WTC11 (cell line): ENCODE results near the gene DHRSX. TPM values are rescaled to one million over a fixed set of nuclear protein-coding genes. Genes with fewer than 3 reads are reported as not detected.

Experiments used
- ATAC-seq: fragments of 200-7000 bp; cut with Tn5 transposase; 2 replicates; pipeline ENCODE4 v1.10.0; 2021; ENCODE audit warnings: mild to moderate bottlenecking, moderate library complexity
- CTCF ChIA-PET: fragments of 300-600 bp; sonication (Branson Sonifier 250); formaldehyde crosslinking; loops from one replicate; lab custom pipeline; 2021; ENCODE audit warnings: antibody characterized with exemption; lab: Charles Lee
- POLR2A ChIA-PET: fragments of 350-600 bp; sonication (Branson Sonifier 250); formaldehyde crosslinking; loops from one replicate; lab custom pipeline; 2021; ENCODE audit warnings: antibody characterized with exemption; lab: Charles Lee
- DNase-seq: peaks from one replicate; pipeline ENCODE4 v3.0.0; 2021; ENCODE audit warnings: low spot score
- H3K27ac Mint-ChIP-seq: 2 replicates; pipeline ENCODE4 v1.8.0; 2021; ENCODE audit warnings: mixed read lengths
- H3K27me3 Mint-ChIP-seq: 2 replicates; pipeline ENCODE4 v1.8.0; 2021; ENCODE audit warnings: low read depth, mild to moderate bottlenecking, moderate library complexity, mixed read lengths
- H3K36me3 Mint-ChIP-seq: 2 replicates; pipeline ENCODE4 v1.8.0; 2021; ENCODE audit warnings: mixed read lengths
- H3K4me1 Mint-ChIP-seq: 2 replicates; pipeline ENCODE4 v1.8.0; 2022; ENCODE audit warnings: mixed read lengths
- H3K4me3 Mint-ChIP-seq: 2 replicates; pipeline ENCODE4 v1.8.0; 2021; ENCODE audit warnings: mild to moderate bottlenecking, moderate library complexity, mixed read lengths
- H3K9me3 Mint-ChIP-seq: 2 replicates; pipeline ENCODE4 v1.8.0; 2021; ENCODE audit warnings: mixed read lengths
- CREB1 ChIP-seq: sonication (generic); formaldehyde crosslinking; IDR thresholded peaks from 2 replicates; pipeline ENCODE4 v1.8.0; 2023; ENCODE audit warnings: mild to moderate bottlenecking, missing genetic modification reagents
- CREM ChIP-seq: sonication (generic); formaldehyde crosslinking; IDR thresholded peaks from 2 replicates; pipeline ENCODE4 v1.8.1; 2022; ENCODE audit warnings: mild to moderate bottlenecking, missing genetic modification reagents, moderate library complexity
- FOXK1 ChIP-seq: sonication (generic); formaldehyde crosslinking; IDR thresholded peaks from 2 replicates; pipeline ENCODE4 v1.8.0; 2022; ENCODE audit warnings: mild to moderate bottlenecking, moderate library complexity, missing genetic modification reagents
- IRF1 ChIP-seq: sonication (generic); formaldehyde crosslinking; IDR thresholded peaks from 2 replicates; pipeline ENCODE4 v1.8.0; 2023; ENCODE audit warnings: missing genetic modification reagents
- JUN ChIP-seq: sonication (generic); formaldehyde crosslinking; IDR thresholded peaks from 2 replicates; pipeline ENCODE4 v1.8.0; 2023; ENCODE audit warnings: mild to moderate bottlenecking, missing genetic modification reagents
- NFE2L1 ChIP-seq: sonication (generic); formaldehyde crosslinking; IDR thresholded peaks from 2 replicates; pipeline ENCODE4 v1.8.1; 2023; ENCODE audit warnings: missing genetic modification reagents
- NR3C1 ChIP-seq: sonication (generic); formaldehyde crosslinking; conservative IDR thresholded peaks from 2 replicates; pipeline ENCODE4 v1.8.1; 2023; ENCODE audit warnings: low read depth, mild to moderate bottlenecking, missing genetic modification reagents
- OVOL2 ChIP-seq: fragments of 250-450 bp; sonication (Bioruptor Pico); IDR thresholded peaks from 2 replicates; pipeline ENCODE4 v1.9.0; 2021; ENCODE audit warnings: mild to moderate bottlenecking, borderline replicate concordance
- RORB ChIP-seq: fragments of 250-450 bp; sonication (Bioruptor Pico); IDR thresholded peaks from 2 replicates; pipeline ENCODE4 v1.9.0; 2021; ENCODE audit warnings: mild to moderate bottlenecking
- SOX15 ChIP-seq: fragments of 250-450 bp; sonication (Bioruptor Pico); IDR thresholded peaks from 2 replicates; pipeline ENCODE4 v1.9.0; 2021; ENCODE audit warnings: mild to moderate bottlenecking
- ZNF219 ChIP-seq: sonication (generic); formaldehyde crosslinking; IDR thresholded peaks from 2 replicates; pipeline ENCODE4 v1.8.0; 2023; ENCODE audit warnings: missing genetic modification reagents, mild to moderate bottlenecking, borderline replicate concordance
- ZNF281 ChIP-seq: sonication (generic); formaldehyde crosslinking; IDR thresholded peaks from 2 replicates; pipeline ENCODE4 v1.8.0; 2023; ENCODE audit warnings: mild to moderate bottlenecking, missing genetic modification reagents
- ZNF317 ChIP-seq: sonication (generic); formaldehyde crosslinking; IDR thresholded peaks from 2 replicates; pipeline ENCODE4 v1.8.1; 2023; ENCODE audit warnings: low read depth, mild to moderate bottlenecking, moderate library complexity, missing genetic modification reagents, borderline replicate concordance
- ZNF396 ChIP-seq: fragments of 250-450 bp; sonication (Bioruptor Pico); IDR thresholded peaks from 2 replicates; pipeline ENCODE4 v1.8.0; 2021; ENCODE audit warnings: mild to moderate bottlenecking, moderate library complexity, borderline replicate concordance
- ZNF423 ChIP-seq: fragments of 250-450 bp; sonication (Bioruptor Pico); IDR thresholded peaks from 2 replicates; pipeline ENCODE4 v2.1.2; 2022; ENCODE audit warnings: mild to moderate bottlenecking, moderate library complexity
- ZNF671 ChIP-seq: fragments of 250-450 bp; sonication (Bioruptor Pico); IDR thresholded peaks from 2 replicates; pipeline ENCODE4 v1.8.0; 2021; ENCODE audit warnings: mild to moderate bottlenecking
- total RNA-seq: library from RNA; stranded (reverse); gene quantifications from 3 replicates; pipeline ENCODE4 v1.2.3, GENCODE V29; 2021
- TF ChIP-seq, protein P1 (sequence below): sonication (generic); formaldehyde crosslinking; IDR thresholded peaks from 2 replicates; pipeline ENCODE4 v1.8.1; 2023; ENCODE audit warnings: mild to moderate bottlenecking, missing genetic modification reagents, moderate library complexity
- TF ChIP-seq, protein P2 (sequence below): sonication (generic); formaldehyde crosslinking; IDR thresholded peaks from 2 replicates; pipeline ENCODE4 v1.8.1; 2022; ENCODE audit warnings: mild to moderate bottlenecking, moderate library complexity, missing genetic modification reagents
- TF ChIP-seq, protein P3 (sequence below): sonication (generic); formaldehyde crosslinking; conservative IDR thresholded peaks from 2 replicates; pipeline ENCODE4 v1.8.1; 2023; ENCODE audit warnings: mild to moderate bottlenecking, low read depth, missing genetic modification reagents, moderate library complexity
- TF ChIP-seq, protein P4 (sequence below): fragments of 250-450 bp; sonication (Bioruptor Pico); IDR thresholded peaks from 2 replicates; pipeline ENCODE4 v2.1.2; 2022; ENCODE audit warnings: mild to moderate bottlenecking, moderate library complexity
- TF ChIP-seq, protein P5 (sequence below): sonication (generic); formaldehyde crosslinking; IDR thresholded peaks from 2 replicates; pipeline ENCODE4 v1.8.1; 2023; ENCODE audit warnings: mild to moderate bottlenecking, missing genetic modification reagents

DHRSX gene
- total RNA-seq, 1 experiment from 2014 or later = 28.2 TPM

DNA sequence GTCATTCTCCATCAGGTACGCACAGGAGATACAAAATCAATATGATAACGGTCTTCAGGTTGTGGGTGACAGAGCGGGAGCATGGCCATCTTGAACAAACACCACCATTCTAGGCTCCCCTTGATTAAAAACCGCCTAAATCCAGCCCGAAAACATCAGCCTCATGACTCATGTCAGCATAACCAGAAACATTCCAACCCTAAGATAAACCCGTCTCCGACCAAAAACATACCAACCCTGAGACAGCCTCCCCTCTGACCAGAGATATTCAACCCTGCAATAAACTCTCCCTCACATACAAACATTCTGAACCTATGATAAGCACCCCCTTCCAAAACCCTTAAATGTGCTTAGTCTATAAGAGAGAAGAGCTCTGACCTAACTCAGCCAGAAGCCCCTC is 157.9 kb downstream of the DHRSX start:
- no peak for ATAC-seq
- TF ChIP-seq ZNF219 (CRISPR knock-in tag) = no peak
- POLR2A ChIA-PET = no interaction called here
- no peak overlapping the region for H3K4me3 Mint-ChIP-seq
- peak overlapping the region; percentile 18 for H3K27ac Mint-ChIP-seq
- peaks cover 54% of the 10 kb centered on the region for H3K9me3 Mint-ChIP-seq
- H3K4me1 Mint-ChIP-seq = peaks cover 13% of the 10 kb centered on the region
- CTCF ChIA-PET = no interaction called here
- no peak for DNase-seq
- peaks cover 64% of the 10 kb centered on the region for H3K36me3 Mint-ChIP-seq
- no peaks in the 10 kb centered on the region for H3K27me3 Mint-ChIP-seq

DNA sequence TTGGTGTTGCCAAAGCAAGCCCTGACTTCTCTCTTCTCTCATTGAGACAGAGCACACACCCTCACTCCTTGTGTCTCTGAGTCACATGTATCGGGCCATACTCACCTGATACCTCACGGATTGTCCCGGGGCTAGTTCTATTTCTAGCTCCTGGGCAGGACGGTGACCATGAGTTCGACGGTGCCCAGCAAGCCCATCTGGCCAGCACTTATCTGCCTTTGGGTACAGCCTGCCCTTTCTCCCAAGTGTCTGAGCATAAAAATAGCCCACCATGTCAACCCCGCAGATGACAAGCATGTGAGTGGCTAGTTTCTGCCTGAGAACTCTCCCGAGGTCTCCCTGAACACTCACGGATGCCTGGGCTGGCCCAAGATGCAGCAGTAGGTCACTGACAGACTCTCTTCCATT is 158.5 kb downstream of the DHRSX start:
- no peak for ATAC-seq
- peaks cover 64% of the 10 kb centered on the region for H3K36me3 Mint-ChIP-seq
- peak overlapping the region; percentile 18; the same call in 1 of the 2 replicates for H3K27ac Mint-ChIP-seq
- H3K27me3 Mint-ChIP-seq = no peaks in the 10 kb centered on the region
- H3K9me3 Mint-ChIP-seq = peaks cover 54% of the 10 kb centered on the region
- peaks cover 13% of the 10 kb centered on the region for H3K4me1 Mint-ChIP-seq
- no peak overlapping the region for H3K4me3 Mint-ChIP-seq
- ChIA-PET POLR2A (no interaction called here), CTCF (no interaction called here)
- TF ChIP-seq ZNF396 (CRISPR knock-in tag) (no peak), ZNF671 (CRISPR knock-in tag) (no peak), CREM (CRISPR knock-in tag) (no peak), JUN (CRISPR knock-in tag) (no peak), OVOL2 (no peak), FOXK1 (no peak), CREB1 (CRISPR knock-in tag) (no peak)
- TF ChIP-seq, protein P1, sequence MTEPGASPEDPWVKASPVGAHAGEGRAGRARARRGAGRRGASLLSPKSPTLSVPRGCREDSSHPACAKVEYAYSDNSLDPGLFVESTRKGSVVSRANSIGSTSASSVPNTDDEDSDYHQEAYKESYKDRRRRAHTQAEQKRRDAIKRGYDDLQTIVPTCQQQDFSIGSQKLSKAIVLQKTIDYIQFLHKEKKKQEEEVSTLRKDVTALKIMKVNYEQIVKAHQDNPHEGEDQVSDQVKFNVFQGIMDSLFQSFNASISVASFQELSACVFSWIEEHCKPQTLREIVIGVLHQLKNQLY (CRISPR knock-in tag) = no peak
- TF ChIP-seq, protein P2, sequence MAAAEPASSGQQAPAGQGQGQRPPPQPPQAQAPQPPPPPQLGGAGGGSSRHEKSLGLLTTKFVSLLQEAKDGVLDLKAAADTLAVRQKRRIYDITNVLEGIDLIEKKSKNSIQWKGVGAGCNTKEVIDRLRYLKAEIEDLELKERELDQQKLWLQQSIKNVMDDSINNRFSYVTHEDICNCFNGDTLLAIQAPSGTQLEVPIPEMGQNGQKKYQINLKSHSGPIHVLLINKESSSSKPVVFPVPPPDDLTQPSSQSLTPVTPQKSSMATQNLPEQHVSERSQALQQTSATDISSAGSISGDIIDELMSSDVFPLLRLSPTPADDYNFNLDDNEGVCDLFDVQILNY (CRISPR knock-in tag) = no peak
- TF ChIP-seq, protein P3, sequence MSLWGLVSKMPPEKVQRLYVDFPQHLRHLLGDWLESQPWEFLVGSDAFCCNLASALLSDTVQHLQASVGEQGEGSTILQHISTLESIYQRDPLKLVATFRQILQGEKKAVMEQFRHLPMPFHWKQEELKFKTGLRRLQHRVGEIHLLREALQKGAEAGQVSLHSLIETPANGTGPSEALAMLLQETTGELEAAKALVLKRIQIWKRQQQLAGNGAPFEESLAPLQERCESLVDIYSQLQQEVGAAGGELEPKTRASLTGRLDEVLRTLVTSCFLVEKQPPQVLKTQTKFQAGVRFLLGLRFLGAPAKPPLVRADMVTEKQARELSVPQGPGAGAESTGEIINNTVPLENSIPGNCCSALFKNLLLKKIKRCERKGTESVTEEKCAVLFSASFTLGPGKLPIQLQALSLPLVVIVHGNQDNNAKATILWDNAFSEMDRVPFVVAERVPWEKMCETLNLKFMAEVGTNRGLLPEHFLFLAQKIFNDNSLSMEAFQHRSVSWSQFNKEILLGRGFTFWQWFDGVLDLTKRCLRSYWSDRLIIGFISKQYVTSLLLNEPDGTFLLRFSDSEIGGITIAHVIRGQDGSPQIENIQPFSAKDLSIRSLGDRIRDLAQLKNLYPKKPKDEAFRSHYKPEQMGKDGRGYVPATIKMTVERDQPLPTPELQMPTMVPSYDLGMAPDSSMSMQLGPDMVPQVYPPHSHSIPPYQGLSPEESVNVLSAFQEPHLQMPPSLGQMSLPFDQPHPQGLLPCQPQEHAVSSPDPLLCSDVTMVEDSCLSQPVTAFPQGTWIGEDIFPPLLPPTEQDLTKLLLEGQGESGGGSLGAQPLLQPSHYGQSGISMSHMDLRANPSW (CRISPR knock-in tag) = no peak
- DNase-seq = no peak

DNA sequence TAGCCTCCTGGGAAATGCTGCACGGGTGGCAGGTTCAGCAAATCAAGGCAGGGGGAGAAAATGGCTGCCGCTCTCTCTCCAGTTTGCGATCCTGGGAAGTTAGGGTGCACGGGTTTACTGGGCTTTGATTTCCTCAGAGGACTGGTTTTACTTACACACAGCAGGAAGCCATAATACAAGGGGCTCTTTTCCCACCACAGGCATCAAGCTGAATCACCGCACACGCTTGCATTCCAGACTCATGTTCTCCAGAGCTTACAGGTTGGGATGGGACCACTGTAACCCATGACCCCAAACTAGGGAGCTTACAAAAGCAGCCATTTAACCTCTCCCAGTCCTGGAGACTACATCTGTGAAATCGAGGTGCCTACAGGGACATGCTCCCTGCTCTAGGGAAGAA is 159.8 kb downstream of the DHRSX start:
- ChIA-PET POLR2A (no interaction called here), CTCF (no interaction called here)
- ATAC-seq (no peak), DNase-seq (no peak)
- no peak overlapping the region; the same call in 1 of the 2 replicates for H3K27ac Mint-ChIP-seq
- TF ChIP-seq RORB (CRISPR knock-in tag) (no peak), NFE2L1 (CRISPR knock-in tag) (no peak), ZNF281 (no peak), ZNF317 (CRISPR knock-in tag) (no peak), JUN (CRISPR knock-in tag) (no peak), ZNF423 (no peak), NR3C1 (CRISPR knock-in tag) (no peak), IRF1 (CRISPR knock-in tag) (no peak), SOX15 (CRISPR knock-in tag) (no peak)
- TF ChIP-seq, protein P4, sequence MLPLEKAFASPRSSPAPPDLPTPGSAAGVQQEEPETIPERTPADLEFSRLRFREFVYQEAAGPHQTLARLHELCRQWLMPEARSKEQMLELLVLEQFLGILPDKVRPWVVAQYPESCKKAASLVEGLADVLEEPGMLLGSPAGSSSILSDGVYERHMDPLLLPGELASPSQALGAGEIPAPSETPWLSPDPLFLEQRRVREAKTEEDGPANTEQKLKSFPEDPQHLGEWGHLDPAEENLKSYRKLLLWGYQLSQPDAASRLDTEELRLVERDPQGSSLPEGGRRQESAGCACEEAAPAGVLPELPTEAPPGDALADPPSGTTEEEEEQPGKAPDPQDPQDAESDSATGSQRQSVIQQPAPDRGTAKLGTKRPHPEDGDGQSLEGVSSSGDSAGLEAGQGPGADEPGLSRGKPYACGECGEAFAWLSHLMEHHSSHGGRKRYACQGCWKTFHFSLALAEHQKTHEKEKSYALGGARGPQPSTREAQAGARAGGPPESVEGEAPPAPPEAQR (CRISPR knock-in tag) = no peak
- TF ChIP-seq, protein P5, sequence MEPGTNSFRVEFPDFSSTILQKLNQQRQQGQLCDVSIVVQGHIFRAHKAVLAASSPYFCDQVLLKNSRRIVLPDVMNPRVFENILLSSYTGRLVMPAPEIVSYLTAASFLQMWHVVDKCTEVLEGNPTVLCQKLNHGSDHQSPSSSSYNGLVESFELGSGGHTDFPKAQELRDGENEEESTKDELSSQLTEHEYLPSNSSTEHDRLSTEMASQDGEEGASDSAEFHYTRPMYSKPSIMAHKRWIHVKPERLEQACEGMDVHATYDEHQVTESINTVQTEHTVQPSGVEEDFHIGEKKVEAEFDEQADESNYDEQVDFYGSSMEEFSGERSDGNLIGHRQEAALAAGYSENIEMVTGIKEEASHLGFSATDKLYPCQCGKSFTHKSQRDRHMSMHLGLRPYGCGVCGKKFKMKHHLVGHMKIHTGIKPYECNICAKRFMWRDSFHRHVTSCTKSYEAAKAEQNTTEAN (CRISPR knock-in tag) = no peak
- no peaks in the 10 kb centered on the region for H3K27me3 Mint-ChIP-seq
- peaks cover 51% of the 10 kb centered on the region for H3K36me3 Mint-ChIP-seq
- H3K4me1 Mint-ChIP-seq = peaks cover 13% of the 10 kb centered on the region
- H3K4me3 Mint-ChIP-seq = no peak overlapping the region
- H3K9me3 Mint-ChIP-seq = peaks cover 42% of the 10 kb centered on the region
